K562 (cell line): Measurements from ENCODE around the gene WDR31. TPM values are rescaled to one million over a fixed set of nuclear protein-coding genes. Genes with fewer than 3 reads are reported as not detected.

ENCODE experiments used
- ATAC-seq: fragments of 200-7000 bp; cut with Tn5 transposase; 3 replicates; pipeline ENCODE4 v1.9.1; 2020; ENCODE audit warnings: moderate library complexity
- BruUV-seq: library from RNA; stranded (reverse); fragments of 400-500 nt; replicated peaks from 2 replicates; lab custom pipeline; 2021; lab: Mats Ljungman, UMichigan
- CTCF ChIA-PET: fragments of 300-600 bp; formaldehyde crosslinking; extraction: SDS; loops from one replicate; lab custom pipeline; 2021; ENCODE audit warnings: low intra/inter-chr PET ratio; lab: Yijun Ruan, JAX
- POLR2A ChIA-PET: fragments of 300-600, 350-650 bp; sonication (Branson Sonifier 250); formaldehyde crosslinking; extraction: SDS; loops from one replicate; lab custom pipeline; 2021; ENCODE audit warnings: antibody characterized with exemption, inconsistent platforms; lab: Yijun Ruan, JAX
- DNase-seq, 4 experiments: peaks; one replicate each; pipeline versions ENCODE4 v3.0.0 to v3.0.0-alpha.2; 2011 to 2018; ENCODE audit warnings: low spot score in 3 of 4, mixed read lengths in 3 of 4; ENCODE audit errors: extremely low read depth in 1 of 4
- FAIRE-seq: peaks from 2 replicates; lab custom pipeline; 2011; peaks lifted over from hg19 to GRCh38; lab: Jason Lieb, UNC
- H2AFZ ChIP-seq: 2 replicates; pipeline ENCODE4 v1.6.0; 2011; ENCODE audit warnings: low read depth, low read length, control low read depth, inconsistent platforms
- H3K27ac ChIP-seq: fragments of 200-600 bp; 3 replicates; pipeline ENCODE4 v1.8.0; 2011; ENCODE audit warnings: low read depth, mild to moderate bottlenecking, control low read depth, inconsistent platforms, low read length, moderate library complexity, mixed read lengths; ENCODE audit errors: extremely low read depth
- H3K27me3 ChIP-seq, 2 experiments: fragments of 300-600 bp in 1 of 2; 2 replicates in 1 of 2; 3 replicates in 1 of 2; pipeline versions ENCODE4 v1.6.0 to v1.8.0; 2011; ENCODE audit warnings: inconsistent platforms in 2 of 2, low read length in 2 of 2, mild to moderate bottlenecking in 1 of 2, mixed read lengths in 1 of 2, moderate library complexity in 1 of 2; ENCODE audit not compliant: control insufficient read depth in 2 of 2, insufficient read depth in 2 of 2
- H3K36me3 ChIP-seq: fragments of 300-600 bp; 3 replicates; pipeline ENCODE4 v1.8.0; 2011; ENCODE audit warnings: mild to moderate bottlenecking, low read length, inconsistent platforms; ENCODE audit not compliant: control insufficient read depth, insufficient read depth
- H3K4me1 ChIP-seq, 2 experiments: fragments of 200-600 bp in 1 of 2; replicated peaks in 1 of 2; 2 replicates in 1 of 2; 3 replicates in 1 of 2; pipeline versions ENCODE4 v1.5.1 to v1.8.0; 2011; ENCODE audit warnings: inconsistent platforms in 2 of 2, low read length in 2 of 2, mild to moderate bottlenecking in 1 of 2, mixed read lengths in 1 of 2, moderate library complexity in 1 of 2; ENCODE audit not compliant: control insufficient read depth in 2 of 2, insufficient read depth in 2 of 2
- H3K4me2 ChIP-seq: 2 replicates; pipeline ENCODE4 v1.6.1; 2011; ENCODE audit warnings: low read length, control low read depth, inconsistent platforms, mixed read lengths; ENCODE audit not compliant: insufficient read depth
- H3K4me3 ChIP-seq: fragments of 200-600 bp; sonication (generic), shearing (Covaris generic); 2 replicates; pipeline ENCODE4 v1.5.1; 2016; ENCODE audit warnings: control low read depth, inconsistent platforms
- H3K79me2 ChIP-seq: fragments of 200-600 bp; 3 replicates; pipeline ENCODE4 v1.8.0; 2011; ENCODE audit warnings: low read length, inconsistent platforms; ENCODE audit not compliant: control insufficient read depth, insufficient read depth
- H3K9ac ChIP-seq, 2 experiments: 2 replicates each; pipeline versions ENCODE4 v1.6.0 to v1.6.1; 2011; ENCODE audit warnings: low read depth in 2 of 2, low read length in 2 of 2, control low read depth in 1 of 2, inconsistent platforms in 1 of 2, mild to moderate bottlenecking in 1 of 2, mixed read lengths in 1 of 2; ENCODE audit not compliant: insufficient read depth in 1 of 2
- H3K9me1 ChIP-seq: one replicate; pipeline ENCODE4 v1.6.0; 2011; ENCODE audit warnings: inconsistent platforms, mild to moderate bottlenecking, low read length, moderate library complexity; ENCODE audit not compliant: control insufficient read depth, insufficient read depth
- H3K9me3 ChIP-seq: replicated peaks from 2 replicates; pipeline ENCODE4 v1.5.1; 2011; ENCODE audit warnings: low read depth, low read length, inconsistent platforms; ENCODE audit not compliant: control insufficient read depth, insufficient read depth
- H4K20me1 ChIP-seq: replicated peaks from 2 replicates; pipeline ENCODE4 v1.6.1; 2011; ENCODE audit warnings: low read length, inconsistent platforms, mixed read lengths; ENCODE audit not compliant: control insufficient read depth, insufficient read depth
- ARID1B ChIP-seq: fragments of 450-650 bp; IDR thresholded peaks from 2 replicates; pipeline ENCODE4 v1.6.1; 2016; ENCODE audit warnings: antibody characterized with exemption, mild to moderate bottlenecking, inconsistent platforms
- CREB1 ChIP-seq, 2 experiments: sonication (generic) in 1 of 2; formaldehyde crosslinking in 1 of 2; IDR thresholded peaks; 2 replicates each; pipeline versions ENCODE4 v1.6.1 to v1.8.0; 2012 to 2022; ENCODE audit warnings: inconsistent platforms in 1 of 2, mild to moderate bottlenecking in 1 of 2, missing genetic modification reagents in 1 of 2, moderate library complexity in 1 of 2
- FIP1L1 ChIP-seq: fragments of 200-400 bp; formaldehyde crosslinking; IDR thresholded peaks from 2 replicates; pipeline ENCODE4 v1.6.1; 2018; ENCODE audit warnings: mild to moderate bottlenecking, low read depth, low read length; ENCODE audit not compliant: poor library complexity, severe bottlenecking
- NR1H2 ChIP-seq: sonication (generic); formaldehyde crosslinking; IDR thresholded peaks from 2 replicates; pipeline ENCODE4 v1.4.0; 2020; ENCODE audit warnings: mild to moderate bottlenecking, missing genetic modification reagents
- NR4A1 ChIP-seq, 2 experiments: fragments of 250-450 bp in 1 of 2; fragments of 450-650 bp in 1 of 2; sonication (Bioruptor Pico) in 1 of 2; IDR thresholded peaks; 2 replicates each; pipeline versions ENCODE4 v1.4.0 to v1.6.1; 2016 to 2020; ENCODE audit warnings: mild to moderate bottlenecking in 2 of 2, missing compliant biosample characterization in 1 of 2, missing genetic modification characterization in 1 of 2, moderate library complexity in 1 of 2
- SMARCA5 ChIP-seq: fragments of 450-650 bp; IDR thresholded peaks from 2 replicates; pipeline ENCODE4 v1.6.1; 2016
- TEAD2 ChIP-seq: fragments of 450-650 bp; IDR thresholded peaks from 2 replicates; pipeline ENCODE4 v1.6.1; 2016; ENCODE audit warnings: missing genetic modification characterization, control low read depth, missing compliant biosample characterization
- YBX1 ChIP-seq: fragments of 450-650 bp; IDR thresholded peaks from 2 replicates; pipeline ENCODE4 v1.7.1; 2016; ENCODE audit warnings: mild to moderate bottlenecking
- ZNF3 ChIP-seq: fragments of 250-450 bp; sonication (Bioruptor Pico); IDR thresholded peaks from 2 replicates; pipeline ENCODE4 v1.5.0; 2021; ENCODE audit warnings: mild to moderate bottlenecking, moderate library complexity
- ZNF583 ChIP-seq: fragments of 250-450 bp; sonication (Bioruptor Pico); IDR thresholded peaks from 2 replicates; pipeline ENCODE4 v1.4.0; 2020
- WGBS: fragments of 100-300 bp; shearing (Covaris generic); methylation state at CpG from one replicate; pipeline ENCODE4 v1.1.6; 2016; ENCODE audit warnings: low coverage, mixed read lengths; ENCODE audit not compliant: insufficient coverage; ENCODE audit errors: missing lambda C conversion rate; 5-methylcytosine and 5-hydroxymethylcytosine counted together
- in situ Hi-C: fragments of 300-500 bp; cut with MboI; formaldehyde crosslinking; loops from 4 replicates; pipeline ENCODE4 v1.15.0; 2018; ENCODE audit warnings: inconsistent platforms, mixed read lengths
- intact Hi-C: fragments of 100-400 bp; cut with micrococcal nuclease; formaldehyde crosslinking; loops from 2 replicates; pipeline ENCODE4 v1.14.2; 2022
- polyA plus RNA-seq, 8 experiments: library from polyadenylated mRNA; depleted of rRNA in 4 of 8; stranded (reverse) in 5 of 8; unstranded in 3 of 8; fragments of >200 nt; fragmentation: Nextera tagmentation in 2 of 8; fragmentation: Illumina TruSeq in 1 of 8; extraction: Ambion mirVana in 2 of 8; extraction: Trizol in 1 of 8; gene quantifications; 2 replicates each; pipeline versions ENCODE4 v1.2.1 to v1.2.3, GENCODE V29; 2011 to 2014; ENCODE audit warnings: inconsistent platforms in 1 of 8, missing spikeins in 1 of 8
- total RNA-seq, 7 experiments: library from RNA; depleted of rRNA in 6 of 7; stranded (reverse); fragments of >200 nt in 6 of 7; fragmentation: Illumina TruSeq in 2 of 7; extraction: Trizol in 2 of 7; gene quantifications; 2 replicates each; pipeline versions ENCODE4 v1.2.1 to v1.2.3, GENCODE V29; 2011 to 2021; ENCODE audit warnings: low replicate concordance in 1 of 7

WDR31 gene
- total and polyA plus RNA-seq, 9 of the 15 experiments (the other 6 are each of a cell fraction or from before 2014, with no cell fraction given) = 0.35 to 1.8 (median 0.95) TPM

GRCh38 chr9:113348437-113348836 is 8.4 kb upstream of the WDR31 start:
- Histone ChIP-seq H2AFZ (no peak overlapping the region), H3K27ac (no peak overlapping the region), H3K9ac (no peak overlapping the region), H3K4me1 (peaks cover 9 to 15% of the 10 kb centered on the region in 2 experiments; a peak in 4 of 5 replicates), H3K4me3 (no peak overlapping the region), H3K79me2 (no peaks in the 10 kb centered on the region), H4K20me1 (no peaks in the 10 kb centered on the region), H3K36me3 (no peaks in the 10 kb centered on the region), H3K9me3 (no peaks in the 10 kb centered on the region), H3K27me3 (0 out of 5 replicates have a peak, but pooled peaks cover 0 to 2% of the 10 kb centered on the region in 2 experiments), H3K4me2 (no peak overlapping the region), H3K9me1 (no peaks in the 10 kb centered on the region)
- 49% methylated on average over 3 of the region's 3 CpGs for WGBS
- POLR2A ChIA-PET = interaction anchor here (0.6 to 2.4 kb wide), 5 partner anchors 8 to 1034 kb away, joined by 3 to 12 read pairs (median 4); partner anchors contain the start of genes ALAD, C9orf43, POLE3 and WDR31
- ATAC-seq (no peak), DNase-seq (no peak), FAIRE-seq (no peak)
- intact Hi-C loops = no loop called here
- in situ Hi-C loops = no loop called here
- no TSS peak for BruUV-seq
- CTCF ChIA-PET = no interaction called here
- TF ChIP-seq NR1H2 (CRISPR knock-in tag) (no peak), FIP1L1 (no peak), ARID1B (no peak), NR4A1 (CRISPR knock-in tag; IDR thresholded peaks at IDR 0.05) (no peak), NR4A1 (tag; IDR thresholded peaks at IDR 0.05) (no peak), TEAD2 (tag) (no peak), CREB1 (IDR thresholded peaks at IDR 0.05) (no peak), CREB1 (CRISPR knock-in tag; IDR thresholded peaks at IDR 0.05) (no peak), ZNF583 (CRISPR knock-in tag) (no peak), ZNF3 (CRISPR knock-in tag) (no peak), SMARCA5 (no peak), YBX1 (no peak)
- TF ChIP-seq, all 486 proteins: peak for 0
